ENCODE results near the gene NOS2.

The NOS2 gene

GRCh38 chr17:27819145-27819544, 18.8 kb upstream of the NOS2 start:
- TF ChIP-seq SIN3A (IDR thresholded peaks at IDR 0.05; ENCODE audit: borderline replicate concordance, insufficient read depth, low read length) (no peak), REST (IDR thresholded peaks at IDR 0.05; ENCODE audit: insufficient read depth in 1 of 2, low read depth in 2 of 2, low read length in 2 of 2) (no peak)

GRCh38 chr17:27818401-27819105, 18.2 kb upstream of the NOS2 start:
- TF ChIP-seq POLR2AphosphoS5 (IDR thresholded peaks at IDR 0.05; ENCODE audit: low read depth, low read length) (no peak), FOXP2 (optimal IDR thresholded peaks at IDR 0.05; ENCODE audit: borderline replicate concordance, extremely low read depth, extremely low read length, insufficient read depth) (no peak), REST (IDR thresholded peaks at IDR 0.05; ENCODE audit: insufficient read depth in 1 of 2, low read depth in 2 of 2, low read length in 2 of 2) (no peak), TAF1 (IDR thresholded peaks at IDR 0.05; ENCODE audit: borderline replicate concordance, insufficient read depth, low read length) (no peak), SIN3A (IDR thresholded peaks at IDR 0.05; ENCODE audit: borderline replicate concordance, insufficient read depth, low read length) (no peak)

- no peak for TF ChIP-seq FOXP2 (optimal IDR thresholded peaks at IDR 0.05; ENCODE audit: borderline replicate concordance, extremely low read depth, extremely low read length, insufficient read depth)
- TF ChIP-seq TAF1 (IDR thresholded peaks at IDR 0.05; ENCODE audit: borderline replicate concordance, insufficient read depth, low read length) = no peak
- no peak for TF ChIP-seq SIN3A (IDR thresholded peaks at IDR 0.05; ENCODE audit: borderline replicate concordance, insufficient read depth, low read length)
- TF ChIP-seq POLR2AphosphoS5 (IDR thresholded peaks at IDR 0.05; ENCODE audit: low read depth, low read length) = no peak
- no peak for TF ChIP-seq REST (IDR thresholded peaks at IDR 0.05; ENCODE audit: insufficient read depth in 1 of 2, low read depth in 2 of 2, low read length in 2 of 2)
These were observed 17.4 kb upstream of the NOS2 start for GRCh38 chr17:27817731-27818130.

GRCh38 chr17:27816946-27817345, 16.6 kb upstream of the NOS2 start:
- TF ChIP-seq FOXP2 (optimal IDR thresholded peaks at IDR 0.05; ENCODE audit: borderline replicate concordance, extremely low read depth, extremely low read length, insufficient read depth) = no peak
- no peak for TF ChIP-seq TAF1 (IDR thresholded peaks at IDR 0.05; ENCODE audit: borderline replicate concordance, insufficient read depth, low read length)
- no peak for TF ChIP-seq SIN3A (IDR thresholded peaks at IDR 0.05; ENCODE audit: borderline replicate concordance, insufficient read depth, low read length)
- no peak for TF ChIP-seq REST (IDR thresholded peaks at IDR 0.05; ENCODE audit: insufficient read depth in 1 of 2, low read depth in 2 of 2, low read length in 2 of 2)
- no peak for TF ChIP-seq POLR2AphosphoS5 (IDR thresholded peaks at IDR 0.05; ENCODE audit: low read depth, low read length)

GRCh38 chr17:27811961-27812360, 11.6 kb upstream of the NOS2 start:
- TF ChIP-seq SIN3A (IDR thresholded peaks at IDR 0.05; ENCODE audit: borderline replicate concordance, insufficient read depth, low read length) (no peak), REST (IDR thresholded peaks at IDR 0.05; ENCODE audit: insufficient read depth in 1 of 2, low read depth in 2 of 2, low read length in 2 of 2) (no peak), POLR2AphosphoS5 (IDR thresholded peaks at IDR 0.05; ENCODE audit: low read depth, low read length) (no peak), FOXP2 (optimal IDR thresholded peaks at IDR 0.05; ENCODE audit: borderline replicate concordance, extremely low read depth, extremely low read length, insufficient read depth) (no peak), TAF1 (IDR thresholded peaks at IDR 0.05; ENCODE audit: borderline replicate concordance, insufficient read depth, low read length) (no peak)
